ENCODE data around the gene LMX1B.

GRCh38 chr9:126692759-126693427 lies 79.2 kb downstream of the LMX1B start:
- TF ChIP-seq CTCF (IDR thresholded peaks at IDR 0.05; ENCODE audit: low read depth, low read length, poor library complexity, severe bottlenecking) (no peak), EZH2phosphoT487 (IDR thresholded peaks at IDR 0.05; ENCODE audit: borderline replicate concordance, low read length) (no peak)
